HFF-Myc (cell line): ENCODE measurements around the gene PXK.

ENCODE experiments used
- DNase-seq: peaks from one replicate; pipeline ENCODE4 v3.0.0-alpha.2; 2011; ENCODE audit warnings: low read depth; ENCODE audit errors: extremely low read depth
- H3K4me3 ChIP-seq: replicated peaks from 2 replicates; pipeline ENCODE4 v1.5.1; 2011; ENCODE audit warnings: low read depth, mild to moderate bottlenecking, control low read depth, low read length
- CTCF ChIP-seq: IDR thresholded peaks from 2 replicates; pipeline ENCODE4 v1.5.1; 2012; ENCODE audit warnings: mild to moderate bottlenecking, low read depth, low read length, control low read depth; ENCODE audit errors: missing control alignments

PXK gene

DNA sequence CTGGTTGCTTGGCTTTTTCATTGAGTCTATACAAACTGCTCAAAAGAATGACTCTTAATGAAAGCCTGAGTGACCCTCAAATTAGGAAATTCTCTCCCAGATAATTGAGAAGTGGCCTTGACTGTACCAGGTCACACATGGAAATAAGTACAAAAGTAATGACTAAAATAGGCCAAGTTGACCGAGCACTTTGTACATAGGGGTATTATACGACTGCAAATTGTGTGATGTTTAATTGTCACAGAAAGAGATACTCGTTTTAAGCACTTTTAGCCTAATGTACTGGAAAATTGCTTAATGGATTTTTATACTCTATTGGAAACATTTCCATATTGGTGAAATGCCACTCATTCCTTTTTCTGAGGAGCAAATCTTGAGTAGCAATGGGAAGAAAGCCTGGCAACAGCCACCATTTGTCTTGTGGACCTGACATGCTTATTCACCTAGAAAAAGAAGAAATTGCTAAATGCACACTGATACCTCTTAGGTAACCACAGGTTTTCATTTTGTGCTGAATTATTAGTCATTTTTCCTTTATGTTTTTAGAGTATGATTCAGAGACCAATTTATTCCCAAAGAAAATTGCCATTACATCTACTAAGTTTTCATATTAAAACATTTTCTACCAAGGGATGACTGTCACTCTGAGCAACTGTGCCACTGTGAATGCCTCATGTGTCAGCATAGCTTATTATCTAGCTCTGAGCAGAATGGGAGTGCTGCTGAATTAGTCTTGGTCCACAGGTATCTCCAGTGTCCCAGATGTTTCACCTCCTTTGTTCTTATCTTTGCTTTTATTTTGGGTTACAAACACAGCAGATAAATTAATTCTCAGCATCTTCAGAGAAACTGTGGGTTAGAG lies 8.9 kb upstream of the PXK start:
- DNase-seq: no peak
- TF ChIP-seq CTCF: no peak
- H3K4me3 ChIP-seq: no peak overlapping the region

DNA sequence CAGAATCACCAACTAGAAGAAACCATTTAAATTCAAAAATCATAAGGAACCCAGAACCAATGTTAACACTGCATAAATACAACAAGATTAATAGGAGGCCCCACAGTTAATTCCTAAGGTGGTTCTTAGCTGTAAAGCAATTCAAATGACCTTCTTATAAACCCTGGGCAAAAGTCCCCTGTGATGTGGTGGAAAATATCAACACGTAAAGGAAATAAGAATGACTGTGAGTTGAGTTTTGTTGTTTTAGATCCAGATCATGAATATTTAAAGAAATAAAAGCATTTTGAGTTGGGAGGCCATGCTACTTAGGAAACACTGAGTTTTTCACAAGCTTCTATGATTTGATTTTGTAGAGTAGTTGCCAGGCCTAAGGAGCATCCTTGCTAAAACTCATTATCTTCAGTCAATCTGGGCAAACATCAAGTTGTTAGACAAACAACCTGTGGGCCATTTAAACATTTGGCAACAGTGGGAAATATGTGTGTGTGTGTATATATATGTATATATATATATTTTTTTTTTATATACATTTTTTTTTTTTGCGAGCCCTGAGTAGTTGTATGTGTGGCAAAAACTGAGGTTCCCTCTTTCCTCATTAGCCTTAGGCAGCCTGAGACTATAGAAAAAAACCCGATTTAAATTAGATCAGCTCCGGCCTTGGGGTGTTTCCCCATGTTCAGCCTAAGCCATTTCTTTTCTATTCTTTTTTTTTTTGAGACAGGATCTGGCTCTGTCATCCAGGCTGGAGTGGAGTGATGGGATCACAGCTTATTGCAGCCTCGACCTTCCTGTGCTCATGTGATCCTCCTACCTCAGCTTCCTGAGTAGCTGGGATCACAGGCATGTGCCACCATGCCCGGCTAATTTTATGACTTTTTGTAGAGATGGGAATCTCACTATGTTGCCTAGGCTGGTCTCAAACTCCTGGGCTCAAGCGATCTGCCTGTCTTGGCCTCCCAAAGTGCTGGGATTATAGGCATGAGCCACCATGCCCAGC lies 8.0 kb upstream of the PXK start:
- no peak overlapping the region for H3K4me3 ChIP-seq
- TF ChIP-seq CTCF: no peak
- no peak for DNase-seq

DNA sequence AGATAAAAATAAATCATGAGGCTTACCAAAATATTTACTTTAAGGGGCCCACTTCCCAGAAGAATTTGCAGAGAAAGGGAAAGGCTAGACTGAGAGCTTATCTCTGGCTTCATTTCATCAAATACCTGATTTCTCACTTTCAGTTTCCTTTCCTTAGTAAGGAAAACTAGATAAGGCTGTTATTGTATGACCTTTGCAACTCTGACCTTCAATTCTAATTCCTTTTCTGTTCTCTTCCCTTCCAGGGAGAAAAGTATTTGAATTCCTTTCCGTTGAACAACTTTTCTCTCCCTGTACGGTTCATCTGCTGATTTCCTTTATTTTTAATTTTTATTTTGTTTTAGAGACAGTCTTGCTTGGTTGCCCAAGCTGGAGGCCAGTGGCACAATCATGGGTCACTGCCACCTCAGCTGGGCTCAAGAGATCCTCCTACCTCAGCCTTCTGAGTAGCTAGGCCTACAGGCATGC lies 7.1 kb upstream of the PXK start:
- no peak for DNase-seq
- H3K4me3 ChIP-seq: no peak overlapping the region
- no peak for TF ChIP-seq CTCF

- no peak for DNase-seq
- no peak for TF ChIP-seq CTCF
- no peak overlapping the region for H3K4me3 ChIP-seq
These were observed 6.3 kb upstream of the PXK start for GRCh38 chr3:58326267-58326900.

GRCh38 chr3:58329150-58329921 lies 3.4 kb upstream of the PXK start:
- no peak for DNase-seq

More at GRCh38 chr3:58329150-58329921, 3.4 kb upstream of the PXK start:
- no peak for TF ChIP-seq CTCF
- H3K4me3 ChIP-seq: no peak overlapping the region
